Neural progenitor cell (in vitro differentiated cells): Measurements from ENCODE around the gene KCNK5. TPM values are rescaled to one million over a fixed set of nuclear protein-coding genes. Genes with fewer than 3 reads are reported as not detected.

Experiments used
- DNase-seq: peaks from one replicate; pipeline ENCODE4 v3.0.0-alpha.2; 2016; ENCODE audit warnings: low spot score
- H2AFZ ChIP-seq: fragments of 200-600 bp; sonication (generic); replicated peaks from 2 replicates; pipeline ENCODE4 v1.6.1; 2016; ENCODE audit warnings: antibody characterized with exemption
- H3F3A ChIP-seq: fragments of 200-600 bp; sonication (generic); 2 replicates; pipeline ENCODE4 v1.6.1; 2016; ENCODE audit warnings: antibody characterized with exemption, low read depth
- H3K27ac ChIP-seq: fragments of 200-600 bp; sonication (generic); 2 replicates; pipeline ENCODE4 v1.5.1; 2016; ENCODE audit warnings: mild to moderate bottlenecking
- H3K27me3 ChIP-seq: fragments of 200-600 bp; sonication (generic); 2 replicates; pipeline ENCODE4 v1.6.1; 2016; ENCODE audit warnings: mild to moderate bottlenecking, moderate library complexity
- H3K36me3 ChIP-seq: fragments of 200-600 bp; sonication (generic); 2 replicates; pipeline ENCODE4 v1.5.1; 2016
- H3K4me1 ChIP-seq: fragments of 200-600 bp; sonication (generic); 2 replicates; pipeline ENCODE4 v1.6.1; 2016; ENCODE audit warnings: mixed run types
- H3K4me2 ChIP-seq: fragments of 200-600 bp; sonication (generic); 2 replicates; pipeline ENCODE4 v1.6.1; 2016
- H3K4me3 ChIP-seq: fragments of 200-600 bp; sonication (generic); 2 replicates; pipeline ENCODE4 v1.5.1; 2016
- H3K79me2 ChIP-seq: fragments of 200-600 bp; sonication (generic); 2 replicates; pipeline ENCODE4 v1.6.1; 2016; ENCODE audit warnings: low read depth
- H3K9ac ChIP-seq: fragments of 200-600 bp; sonication (generic); 2 replicates; pipeline ENCODE4 v1.6.1; 2016
- H3K9me3 ChIP-seq: fragments of 200-600 bp; sonication (generic); 2 replicates; pipeline ENCODE4 v1.5.1; 2016; ENCODE audit warnings: low read depth
- H4K20me1 ChIP-seq: fragments of 200-600 bp; sonication (generic); 2 replicates; pipeline ENCODE4 v1.6.1; 2016; ENCODE audit warnings: low read depth
- H3K27ac Mint-ChIP-seq: 3 replicates; pipeline ENCODE4 v1.8.0; 2021; ENCODE audit warnings: mixed read lengths
- H3K27me3 Mint-ChIP-seq: 2 replicates; pipeline ENCODE4 v1.8.0; 2022; ENCODE audit warnings: low read depth, mild to moderate bottlenecking, inconsistent platforms, moderate library complexity, mixed read lengths; ENCODE audit not compliant: insufficient read depth
- H3K36me3 Mint-ChIP-seq: 3 replicates; pipeline ENCODE4 v1.8.0; 2021; ENCODE audit warnings: mixed read lengths
- H3K4me1 Mint-ChIP-seq: 3 replicates; pipeline ENCODE4 v1.8.0; 2021; ENCODE audit warnings: mixed read lengths
- H3K4me3 Mint-ChIP-seq: 3 replicates; pipeline ENCODE4 v1.8.0; 2021; ENCODE audit warnings: mild to moderate bottlenecking, moderate library complexity, mixed read lengths
- H3K9me3 Mint-ChIP-seq: 3 replicates; pipeline ENCODE4 v1.8.0; 2020; ENCODE audit warnings: mixed read lengths
- CTCF ChIP-seq: fragments of 200-600 bp; sonication (generic); IDR thresholded peaks from 2 replicates; pipeline ENCODE4 v1.5.1; 2017; ENCODE audit warnings: antibody characterized with exemption, mild to moderate bottlenecking
- EZH2 ChIP-seq: fragments of 200-600 bp; sonication (generic); IDR thresholded peaks from 2 replicates; pipeline ENCODE4 v1.6.1; 2017; ENCODE audit warnings: antibody characterized with exemption, mild to moderate bottlenecking, moderate library complexity
- EZH2phosphoT487 ChIP-seq: fragments of 200-600 bp; sonication (generic); IDR thresholded peaks from 2 replicates; pipeline ENCODE4 v1.6.1; 2017; ENCODE audit warnings: antibody characterized with exemption
- total RNA-seq: library from RNA; depleted of rRNA; stranded (reverse); fragments of >200 nt; gene quantifications from 2 replicates; pipeline ENCODE4 v1.2.3, GENCODE V29; 2015; ENCODE audit warnings: low replicate concordance

Gene KCNK5
- total RNA-seq, 1 donor from 2014 or later: 5.7 TPM

GRCh38 chr6:39239527-39240154 lies 10.4 kb upstream of the KCNK5 start:
- H3K4me1 Mint-ChIP-seq: peaks cover 7% of the 10 kb centered on the region
- H3K4me1 ChIP-seq: peaks cover 6% of the 10 kb centered on the region
- no peak overlapping the region for H3K9ac ChIP-seq
- no peaks in the 10 kb centered on the region for H3K9me3 Mint-ChIP-seq
- H3K4me3 Mint-ChIP-seq: no peak overlapping the region
- H3K9me3 ChIP-seq: no peaks in the 10 kb centered on the region
- peaks cover 4% of the 10 kb centered on the region for H3K27me3 Mint-ChIP-seq
- H3K79me2 ChIP-seq: no peaks in the 10 kb centered on the region
- peak overlapping the region; percentile 8 for H3K4me2 ChIP-seq
- DNase-seq: peak; percentile 47
- no peaks in the 10 kb centered on the region for H3F3A ChIP-seq
- no peak overlapping the region for H3K27ac ChIP-seq
- H2AFZ ChIP-seq: peak overlapping the region; percentile 9
- no peaks in the 10 kb centered on the region for H3K27me3 ChIP-seq
- H3K4me3 ChIP-seq: no peak overlapping the region
- H3K27ac Mint-ChIP-seq: no peak overlapping the region
- H3K36me3 ChIP-seq: no peaks in the 10 kb centered on the region
- H4K20me1 ChIP-seq: no peaks in the 10 kb centered on the region
- no peak for TF ChIP-seq EZH2phosphoT487
- peak; percentile 4 for TF ChIP-seq CTCF
- no peaks in the 10 kb centered on the region for H3K36me3 Mint-ChIP-seq

- Histone ChIP-seq H3K9ac (no peak overlapping the region), H3K4me1 (peaks cover 12% of the 10 kb centered on the region), H4K20me1 (no peaks in the 10 kb centered on the region), H2AFZ (no peak overlapping the region), H3K9me3 (no peaks in the 10 kb centered on the region), H3K27me3 (no peaks in the 10 kb centered on the region), H3F3A (no peaks in the 10 kb centered on the region), H3K79me2 (no peaks in the 10 kb centered on the region), H3K4me2 (no peak overlapping the region), H3K4me3 (no peak overlapping the region), H3K27ac (no peak overlapping the region), H3K36me3 (no peaks in the 10 kb centered on the region)
- Mint-ChIP-seq H3K36me3 (no peaks in the 10 kb centered on the region), H3K27ac (no peak overlapping the region), H3K4me3 (no peak overlapping the region), H3K4me1 (peaks cover 15% of the 10 kb centered on the region), H3K27me3 (peaks cover 8% of the 10 kb centered on the region), H3K9me3 (no peaks in the 10 kb centered on the region)
- TF ChIP-seq CTCF: no peak
- no peak for TF ChIP-seq EZH2
- no peak for TF ChIP-seq EZH2phosphoT487
- no peak for DNase-seq
These were observed 7.5 kb upstream of the KCNK5 start for GRCh38 chr6:39236742-39237141.

- peaks cover 17% of the 10 kb centered on the region for H3K27me3 ChIP-seq
- H3K4me3 ChIP-seq: no peak overlapping the region
- H3K27ac ChIP-seq: no peak overlapping the region
- no peak for DNase-seq
- Mint-ChIP-seq H3K27me3 (peaks cover 8% of the 10 kb centered on the region), H3K36me3 (no peaks in the 10 kb centered on the region), H3K4me3 (no peak overlapping the region), H3K9me3 (no peaks in the 10 kb centered on the region), H3K27ac (no peak overlapping the region), H3K4me1 (peaks cover 35% of the 10 kb centered on the region)
- no peak overlapping the region for H3K4me2 ChIP-seq
- TF ChIP-seq EZH2 (no peak), CTCF (no peak), EZH2phosphoT487 (no peak)
- H2AFZ ChIP-seq: no peak overlapping the region
- no peaks in the 10 kb centered on the region for H3K36me3 ChIP-seq
- H3K79me2 ChIP-seq: peaks cover 1% of the 10 kb centered on the region
- H3K9me3 ChIP-seq: no peaks in the 10 kb centered on the region
- H3F3A ChIP-seq: peaks cover 15% of the 10 kb centered on the region
- no peak overlapping the region for H3K9ac ChIP-seq
- H4K20me1 ChIP-seq: no peaks in the 10 kb centered on the region
- peaks cover 30% of the 10 kb centered on the region for H3K4me1 ChIP-seq
These were observed 4.1 kb upstream of the KCNK5 start for GRCh38 chr6:39233333-39233732.
